C4-2B (cell line): ENCODE data around the gene STAB2.
A peak's percentile ranks its signal among the peaks of the same experiment; 100 is the strongest.

Experiments
- H3K27ac ChIP-seq: fragments of 450-650 bp; 2 replicates; pipeline ENCODE4 v1.5.1; 2017
- ZFX ChIP-seq: fragments of 450-650 bp; IDR thresholded peaks from 2 replicates; pipeline ENCODE4 v1.6.1; 2017
- TF ChIP-seq, protein P1 (sequence below): fragments of 450-650 bp; conservative IDR thresholded peaks from 2 replicates; pipeline ENCODE4 v1.5.1; 2017; ENCODE audit warnings: mild to moderate bottlenecking

STAB2 gene

DNA sequence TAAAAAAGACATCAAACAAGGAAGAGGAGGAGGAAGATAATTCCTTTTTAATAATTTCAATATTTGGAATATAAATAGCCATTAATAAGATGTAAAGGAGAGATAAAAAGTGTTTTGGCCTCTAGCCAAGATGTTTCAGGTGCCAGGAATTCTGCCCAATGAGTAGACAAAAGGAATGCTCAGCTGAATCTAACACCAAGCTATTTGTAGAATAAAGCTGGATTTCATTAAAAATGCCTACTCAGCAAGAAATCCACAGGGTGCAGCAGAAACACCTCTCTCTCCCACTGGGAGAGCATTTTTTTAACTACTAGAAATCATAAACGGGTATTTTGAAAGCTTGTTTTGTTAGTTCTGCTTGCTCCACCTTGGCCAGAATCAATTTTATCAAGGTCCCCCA, 4.1 kb upstream of the STAB2 start:
- H3K27ac ChIP-seq: no peak overlapping the region

GRCh38 chr12:103586132-103586531, 941 bp upstream of the STAB2 start:
- TF ChIP-seq, protein P1, sequence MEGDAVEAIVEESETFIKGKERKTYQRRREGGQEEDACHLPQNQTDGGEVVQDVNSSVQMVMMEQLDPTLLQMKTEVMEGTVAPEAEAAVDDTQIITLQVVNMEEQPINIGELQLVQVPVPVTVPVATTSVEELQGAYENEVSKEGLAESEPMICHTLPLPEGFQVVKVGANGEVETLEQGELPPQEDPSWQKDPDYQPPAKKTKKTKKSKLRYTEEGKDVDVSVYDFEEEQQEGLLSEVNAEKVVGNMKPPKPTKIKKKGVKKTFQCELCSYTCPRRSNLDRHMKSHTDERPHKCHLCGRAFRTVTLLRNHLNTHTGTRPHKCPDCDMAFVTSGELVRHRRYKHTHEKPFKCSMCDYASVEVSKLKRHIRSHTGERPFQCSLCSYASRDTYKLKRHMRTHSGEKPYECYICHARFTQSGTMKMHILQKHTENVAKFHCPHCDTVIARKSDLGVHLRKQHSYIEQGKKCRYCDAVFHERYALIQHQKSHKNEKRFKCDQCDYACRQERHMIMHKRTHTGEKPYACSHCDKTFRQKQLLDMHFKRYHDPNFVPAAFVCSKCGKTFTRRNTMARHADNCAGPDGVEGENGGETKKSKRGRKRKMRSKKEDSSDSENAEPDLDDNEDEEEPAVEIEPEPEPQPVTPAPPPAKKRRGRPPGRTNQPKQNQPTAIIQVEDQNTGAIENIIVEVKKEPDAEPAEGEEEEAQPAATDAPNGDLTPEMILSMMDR: peak; percentile 44
- TF ChIP-seq ZFX: no peak
- no peak overlapping the region for H3K27ac ChIP-seq

More for the DNA sequence above, 4.1 kb upstream of the STAB2 start:
- no peak for TF ChIP-seq ZFX
- TF ChIP-seq, protein P1: no peak

- H3K27ac ChIP-seq: no peak overlapping the region
- TF ChIP-seq, protein P1: no peak
- no peak for TF ChIP-seq ZFX
Observed at GRCh38 chr12:103588680-103589079, 1.6 kb downstream of the STAB2 start.

GRCh38 chr12:103589517-103589916, 2.4 kb downstream of the STAB2 start:
- no peak overlapping the region for H3K27ac ChIP-seq
- no peak for TF ChIP-seq ZFX
- TF ChIP-seq, protein P1: no peak

DNA sequence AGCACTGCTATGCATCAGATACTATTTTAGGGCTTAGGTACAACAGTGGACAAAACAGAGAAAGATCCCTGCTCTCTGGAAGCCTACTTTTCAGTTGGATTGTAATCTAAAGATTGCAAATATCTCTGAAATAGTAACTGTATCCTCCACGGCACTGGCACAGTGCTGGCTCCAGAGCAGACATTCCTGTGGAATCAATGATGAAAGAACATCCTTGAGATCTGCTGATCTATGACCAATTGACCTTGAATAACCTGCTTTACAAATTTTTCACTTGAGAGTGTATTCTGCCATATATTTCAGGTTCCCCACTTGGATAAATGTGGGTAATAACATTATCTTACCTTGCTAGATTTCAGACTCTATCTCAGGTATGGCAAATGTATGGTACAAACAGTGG, 3.2 kb downstream of the STAB2 start:
- H3K27ac ChIP-seq: no peak overlapping the region
- TF ChIP-seq, protein P1: no peak
- TF ChIP-seq ZFX: no peak

DNA sequence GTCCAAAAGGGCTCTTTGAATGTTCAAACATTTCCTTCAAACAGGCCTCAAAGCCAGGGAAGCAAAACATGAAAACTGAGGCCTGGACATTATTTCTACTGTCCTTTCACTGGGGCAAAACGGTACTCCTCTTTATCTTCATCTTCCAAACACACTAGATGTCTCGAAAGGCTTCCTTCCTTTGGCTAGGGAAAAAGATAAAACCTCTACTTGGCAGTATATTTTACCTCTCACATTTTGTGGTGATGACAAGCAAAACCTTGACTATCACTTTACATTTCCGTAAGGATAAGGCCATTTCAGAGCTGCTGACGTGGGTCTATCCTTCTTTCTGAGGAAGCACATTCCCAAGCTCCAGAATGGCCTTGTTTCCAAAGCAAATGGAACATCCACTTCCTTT, 9.9 kb downstream of the STAB2 start:
- no peak overlapping the region for H3K27ac ChIP-seq
- TF ChIP-seq ZFX: no peak
- TF ChIP-seq, protein P1: no peak

DNA sequence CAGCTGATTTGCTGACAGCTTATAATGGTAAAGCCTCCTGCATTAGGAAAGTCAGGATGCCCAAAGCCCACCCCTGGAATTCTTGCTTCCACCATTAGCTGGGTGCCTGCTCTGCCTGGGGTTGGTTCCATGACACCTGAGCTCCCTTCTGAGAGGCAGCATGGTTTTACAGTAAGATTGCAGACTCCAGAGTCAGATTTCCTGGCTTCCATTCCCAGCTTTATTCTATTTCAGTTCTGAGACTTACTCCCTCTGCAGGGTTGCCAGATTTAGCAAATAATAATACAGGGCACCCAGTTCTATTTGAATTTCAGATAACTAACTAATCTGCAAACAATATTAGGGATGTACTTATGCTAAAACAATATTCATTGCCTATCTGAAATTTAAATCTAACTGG, 12.2 kb downstream of the STAB2 start:
- H3K27ac ChIP-seq: no peak overlapping the region
- TF ChIP-seq, protein P1: no peak
- TF ChIP-seq ZFX: no peak
